HG03558 (cell line): ENCODE measurements around the gene GIGYF2.

Experiments
- ATAC-seq: cut with Tn5 transposase; IDR thresholded peaks from one replicate; pipeline ENCODE4 v1.9.1; 2021; ENCODE audit warnings: moderate number of reproducible peaks; ENCODE audit not compliant: unreplicated experiment; ENCODE audit errors: extremely low read depth

Gene GIGYF2

GRCh38 chr2:232749331-232749730 is 52.2 kb downstream of the GIGYF2 start:
- ATAC-seq, result no peak

GRCh38 chr2:232750135-232750671 is 53.1 kb downstream of the GIGYF2 start:
- no peak for ATAC-seq

GRCh38 chr2:232757905-232758304 is 60.8 kb downstream of the GIGYF2 start:
- ATAC-seq, result no peak

- ATAC-seq, result no peak
Observed at GRCh38 chr2:232761301-232761907, 64.3 kb downstream of the GIGYF2 start.

GRCh38 chr2:232767866-232768265 is 70.7 kb downstream of the GIGYF2 start:
- ATAC-seq, result no peak

- no peak for ATAC-seq
Observed at GRCh38 chr2:232770207-232770606, 73.1 kb downstream of the GIGYF2 start.

GRCh38 chr2:232771870-232772269 is 74.7 kb downstream of the GIGYF2 start:
- ATAC-seq, result no peak

GRCh38 chr2:232772531-232772930 is 75.4 kb downstream of the GIGYF2 start:
- ATAC-seq, result no peak

GRCh38 chr2:232773815-232774214 is 76.7 kb downstream of the GIGYF2 start:
- no peak for ATAC-seq

GRCh38 chr2:232776435-232776834 is 79.3 kb downstream of the GIGYF2 start, which contains the start of gene KCNJ13:
Gene KCNJ13, minus strand, starts transcription at chr2:232776565. Its CDS starts 5,203 bp downstream, at chr2:232771362.
- ATAC-seq, result no peak

- no peak for ATAC-seq
Observed at GRCh38 chr2:232777276-232777675, 80.1 kb downstream of the GIGYF2 start.

GRCh38 chr2:232779465-232779864 is 82.3 kb downstream of the GIGYF2 start:
- no peak for ATAC-seq

GRCh38 chr2:232779934-232780333 is 82.8 kb downstream of the GIGYF2 start:
- ATAC-seq, result no peak

GRCh38 chr2:232781765-232782164 is 84.6 kb downstream of the GIGYF2 start:
- peak; percentile 70 for ATAC-seq

- ATAC-seq, result no peak
Observed at GRCh38 chr2:232783278-232783677, 86.1 kb downstream of the GIGYF2 start.

GRCh38 chr2:232787806-232788205 is 90.7 kb downstream of the GIGYF2 start:
- no peak for ATAC-seq

- ATAC-seq, result no peak
Observed at GRCh38 chr2:232789082-232789481, 92.0 kb downstream of the GIGYF2 start.

- no peak for ATAC-seq
Observed at GRCh38 chr2:232791518-232791917, 94.4 kb downstream of the GIGYF2 start.

GRCh38 chr2:232793271-232793670 is 96.1 kb downstream of the GIGYF2 start:
- ATAC-seq, result no peak

GRCh38 chr2:232794981-232795380 is 97.8 kb downstream of the GIGYF2 start:
- ATAC-seq, result no peak

- ATAC-seq, result no peak
Observed at GRCh38 chr2:232795920-232796319, 98.8 kb downstream of the GIGYF2 start.

GRCh38 chr2:232798187-232798586 is 101.1 kb downstream of the GIGYF2 start:
- no peak for ATAC-seq
